Calu3 (cell line): ENCODE results near the gene ZBTB21. TPM values are rescaled to one million over a fixed set of nuclear protein-coding genes. Genes with fewer than 3 reads are reported as not detected.

ENCODE experiments used
- BruUV-seq: library from RNA; stranded (reverse); fragments of 400-500 nt; replicated peaks from 2 replicates; lab custom pipeline; 2021; lab: Mats Ljungman, UMichigan
- CTCF ChIA-PET: fragments of 300-600 bp; sonication (Branson Sonifier 250); formaldehyde crosslinking; loops from one replicate; lab custom pipeline; 2022; ENCODE audit warnings: antibody characterized with exemption; lab: Charles Lee
- DNase-seq: peaks from one replicate; pipeline ENCODE4 v3.0.0; 2022
- H3K27ac Mint-ChIP-seq: one replicate; pipeline ENCODE4 v1.8.0; 2022; ENCODE audit warnings: mixed read lengths; ENCODE audit not compliant: unreplicated experiment
- H3K27me3 Mint-ChIP-seq: one replicate; pipeline ENCODE4 v1.8.0; 2022; ENCODE audit warnings: mixed read lengths; ENCODE audit not compliant: unreplicated experiment
- H3K36me3 Mint-ChIP-seq: one replicate; pipeline ENCODE4 v1.8.0; 2022; ENCODE audit warnings: mild to moderate bottlenecking, moderate library complexity, mixed read lengths; ENCODE audit not compliant: insufficient read depth, unreplicated experiment
- H3K4me1 Mint-ChIP-seq: one replicate; pipeline ENCODE4 v1.8.0; 2022; ENCODE audit warnings: mild to moderate bottlenecking, low read depth, mixed read lengths; ENCODE audit not compliant: unreplicated experiment
- H3K4me3 Mint-ChIP-seq: one replicate; pipeline ENCODE4 v1.8.0; 2022; ENCODE audit warnings: mild to moderate bottlenecking, low read depth, moderate library complexity, mixed read lengths; ENCODE audit not compliant: unreplicated experiment
- H3K9me3 Mint-ChIP-seq: one replicate; pipeline ENCODE4 v1.8.0; 2022; ENCODE audit warnings: low read depth, mixed read lengths; ENCODE audit not compliant: unreplicated experiment
- CTCF ChIP-seq: fragments of 200-600 bp; IDR thresholded peaks from one replicate; pipeline ENCODE4 v1.8.0; 2022; ENCODE audit warnings: antibody characterized with exemption; ENCODE audit not compliant: unreplicated experiment
- intact Hi-C: fragments of 100-400 bp; cut with micrococcal nuclease; formaldehyde crosslinking; loops from one replicate; pipeline ENCODE4 v1.10.0; 2022; ENCODE audit not compliant: unreplicated experiment
- total RNA-seq: library from RNA; stranded (reverse); gene quantifications from 2 replicates; pipeline ENCODE4 v1.2.3, GENCODE V29; 2022

The ZBTB21 gene
- total RNA-seq, 1 experiment from 2014 or later, result 14.5 TPM

- DNase-seq, result no peak
- Mint-ChIP-seq H3K27me3 (no peaks in the 10 kb centered on the region), H3K36me3 (peaks cover 23% of the 10 kb centered on the region), H3K4me3 (peak overlapping the region; percentile 71), H3K9me3 (no peaks in the 10 kb centered on the region), H3K27ac (no peak overlapping the region), H3K4me1 (peaks cover 30% of the 10 kb centered on the region)
- no TSS peak for BruUV-seq
- CTCF ChIA-PET, result no interaction called here
- TF ChIP-seq CTCF, result no peak
- intact Hi-C loops, result no loop called here
Observed at GRCh38 chr21:41954654-41955499, 55.3 kb downstream of the ZBTB21 start.

GRCh38 chr21:41953831-41954653, 56.1 kb downstream of the ZBTB21 start, which contains the start of gene C2CD2:
Gene C2CD2, minus strand, starts transcription at chr21:41954018. Its CDS starts 370 bp downstream, at chr21:41953648.
- peak within 1 kb of the TSS; percentile 71 for H3K4me3 Mint-ChIP-seq
- peaks cover 30% of the 10 kb centered on the region for H3K4me1 Mint-ChIP-seq
- no TSS peak for BruUV-seq
- no peak for TF ChIP-seq CTCF
- H3K27ac Mint-ChIP-seq, result no peak within 1 kb of the TSS
- H3K9me3 Mint-ChIP-seq, result no peaks in the 10 kb centered on the region
- intact Hi-C loops, result no loop called here
- H3K36me3 Mint-ChIP-seq, result peaks cover 22% of the 10 kb centered on the region
- no peaks in the 10 kb centered on the region for H3K27me3 Mint-ChIP-seq
- peak; percentile 63 for DNase-seq
- CTCF ChIA-PET, result no interaction called here

- intact Hi-C loops, result no loop called here
Observed at GRCh38 chr21:41953249-41953830, 56.8 kb downstream of the ZBTB21 start.

More at GRCh38 chr21:41953249-41953830, 56.8 kb downstream of the ZBTB21 start:
- Mint-ChIP-seq H3K4me1 (peaks cover 30% of the 10 kb centered on the region), H3K9me3 (no peaks in the 10 kb centered on the region), H3K27ac (no peak overlapping the region), H3K27me3 (no peaks in the 10 kb centered on the region), H3K4me3 (peak overlapping the region; percentile 71), H3K36me3 (peaks cover 22% of the 10 kb centered on the region)
- BruUV-seq, result no TSS peak
- CTCF ChIA-PET, result no interaction called here
- DNase-seq, result peak; percentile 28
- no peak for TF ChIP-seq CTCF
